Measurements from ENCODE around the gene KCNE4.

KCNE4 gene

GRCh38 chr2:223041527-223042109 lies 10.4 kb upstream of the KCNE4 start:
- DNase-seq: peak; percentile 71

- DNase-seq: no peak
These were observed 9.7 kb upstream of the KCNE4 start for GRCh38 chr2:223042284-223042683.

DNA sequence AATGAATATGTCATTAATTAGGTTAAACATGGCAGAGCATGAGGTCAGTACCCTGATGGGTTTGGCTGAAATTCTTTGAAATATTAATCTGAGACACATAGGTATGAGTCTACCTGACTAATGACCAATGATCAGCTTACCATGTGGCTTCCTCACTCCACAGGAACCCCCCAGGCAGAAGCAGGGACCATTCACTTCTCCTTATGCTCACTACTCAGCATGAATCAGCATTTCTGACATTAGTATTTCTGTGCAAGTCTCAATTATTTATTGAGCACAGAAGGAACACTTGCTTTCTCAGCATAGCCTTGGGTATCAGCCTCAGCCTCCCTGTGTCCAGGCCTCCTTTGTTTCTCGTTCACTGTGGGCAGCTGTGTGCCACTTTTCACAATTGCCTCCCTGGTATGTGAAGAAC lies 9.3 kb upstream of the KCNE4 start:
- peak; percentile 11 for DNase-seq

- peak; percentile 22 for DNase-seq
These were observed 8.6 kb upstream of the KCNE4 start for GRCh38 chr2:223043164-223043941.

DNA sequence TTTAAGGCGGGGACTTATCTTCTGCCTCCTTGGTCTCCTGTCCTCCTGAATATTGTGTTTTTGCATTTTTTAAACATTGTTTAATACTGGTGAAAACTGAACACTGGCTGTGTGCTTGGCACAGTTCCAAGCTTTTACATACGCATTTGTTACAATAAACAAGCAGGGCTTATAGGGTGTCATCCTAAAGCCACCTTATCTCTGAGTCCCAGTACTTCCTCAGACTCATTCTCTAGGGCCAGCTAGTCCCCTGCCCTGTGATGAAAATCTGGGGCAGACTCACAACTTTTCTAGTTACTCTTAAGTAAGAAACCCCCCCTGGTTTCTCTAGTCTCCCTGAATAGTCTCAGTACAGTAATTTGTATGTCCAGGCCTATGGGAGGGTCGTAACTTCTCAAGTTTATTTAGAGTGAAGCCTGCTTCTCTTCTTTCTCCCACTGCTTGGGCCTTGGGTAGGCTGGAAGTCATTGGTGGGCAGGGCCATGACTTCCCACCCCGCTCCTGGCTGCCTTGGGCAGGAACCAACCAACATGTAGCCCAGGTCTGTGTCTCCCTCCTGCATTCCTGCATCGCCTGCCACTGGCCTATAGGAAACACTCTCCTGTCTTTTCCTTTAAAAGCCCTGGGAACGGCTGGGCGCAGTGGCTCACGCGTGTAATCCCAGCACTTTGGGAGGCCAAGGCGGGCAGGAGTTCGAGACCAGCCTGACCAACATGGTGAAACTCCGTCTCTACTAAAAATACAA lies 7.7 kb upstream of the KCNE4 start:
- DNase-seq: no peak

- no peak for DNase-seq
These were observed 6.9 kb upstream of the KCNE4 start for GRCh38 chr2:223044916-223045700.

- DNase-seq: no peak
These were observed 5.4 kb upstream of the KCNE4 start for GRCh38 chr2:223046470-223047040.

- DNase-seq: no peak
These were observed 4.7 kb upstream of the KCNE4 start for GRCh38 chr2:223047260-223047761.

GRCh38 chr2:223048519-223048918 lies 3.5 kb upstream of the KCNE4 start:
- no peak for DNase-seq

- DNase-seq: no peak
These were observed 2.6 kb upstream of the KCNE4 start for GRCh38 chr2:223049356-223049755.

GRCh38 chr2:223050188-223050587 lies 1.8 kb upstream of the KCNE4 start:
- no peak for DNase-seq

DNA sequence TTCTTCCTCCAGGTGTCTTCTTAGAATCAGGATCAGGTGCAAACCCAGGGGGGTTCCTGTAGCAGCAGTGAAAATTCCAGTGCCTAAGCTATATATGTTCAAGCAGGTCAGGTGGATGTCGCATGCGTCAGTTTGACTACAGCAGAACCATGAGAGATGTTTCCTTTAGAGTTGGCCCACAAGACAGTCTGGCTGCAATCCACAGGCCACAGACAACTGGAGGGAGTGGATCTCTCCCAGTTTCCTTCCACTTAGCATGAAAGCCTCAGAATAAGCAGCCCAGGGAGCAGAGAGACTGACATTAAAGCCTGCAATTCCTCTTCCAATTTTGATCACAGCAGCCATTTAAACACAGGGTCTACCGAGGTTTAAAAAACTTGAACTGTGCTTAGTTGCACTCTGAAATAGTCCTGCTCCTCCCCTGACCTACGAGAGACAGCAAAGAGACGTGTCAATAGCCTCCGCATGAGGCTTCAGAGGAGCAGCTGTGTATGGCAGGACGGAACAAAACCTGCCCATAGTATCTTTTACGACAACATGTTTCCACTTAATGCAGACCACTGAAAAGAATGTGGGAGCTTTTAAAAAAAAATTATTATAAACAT lies 988 bp upstream of the KCNE4 start:
- DNase-seq: no peak

DNA sequence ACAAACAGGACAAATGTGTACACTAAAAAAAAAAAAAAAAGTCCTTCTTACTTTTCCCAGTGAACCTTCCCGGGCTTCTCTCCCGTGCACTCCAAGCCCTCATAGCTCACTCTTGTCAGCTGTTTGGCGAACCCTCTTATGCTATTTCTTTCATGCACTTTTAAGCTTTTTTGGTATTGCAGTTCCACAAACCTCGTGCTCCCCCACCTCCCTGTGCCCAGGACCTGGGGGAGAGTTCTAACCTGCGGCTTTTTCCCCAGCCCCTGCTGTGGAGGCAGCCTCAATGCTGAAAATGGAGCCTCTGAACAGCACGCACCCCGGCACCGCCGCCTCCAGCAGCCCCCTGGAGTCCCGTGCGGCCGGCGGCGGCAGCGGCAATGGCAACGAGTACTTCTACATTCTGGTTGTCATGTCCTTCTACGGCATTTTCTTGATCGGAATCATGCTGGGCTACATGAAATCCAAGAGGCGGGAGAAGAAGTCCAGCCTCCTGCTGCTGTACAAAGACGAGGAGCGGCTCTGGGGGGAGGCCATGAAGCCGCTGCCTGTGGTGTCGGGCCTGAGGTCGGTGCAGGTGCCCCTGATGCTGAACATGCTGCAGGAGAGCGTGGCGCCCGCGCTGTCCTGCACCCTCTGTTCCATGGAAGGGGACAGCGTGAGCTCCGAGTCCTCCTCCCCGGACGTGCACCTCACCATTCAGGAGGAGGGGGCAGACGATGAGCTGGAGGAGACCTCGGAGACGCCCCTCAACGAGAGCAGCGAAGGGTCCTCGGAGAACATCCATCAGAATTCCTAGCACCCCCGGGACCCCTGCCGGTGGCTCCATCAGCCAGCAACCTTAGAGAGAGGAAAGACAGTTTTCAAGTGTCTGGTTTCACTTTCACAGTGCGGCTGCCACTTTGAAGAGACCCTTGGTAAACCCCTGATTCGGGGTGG lies 826 bp downstream of the KCNE4 start:
- no peak for DNase-seq

GRCh38 chr2:223053484-223054192 lies 1.6 kb downstream of the KCNE4 start:
- DNase-seq: no peak

DNA sequence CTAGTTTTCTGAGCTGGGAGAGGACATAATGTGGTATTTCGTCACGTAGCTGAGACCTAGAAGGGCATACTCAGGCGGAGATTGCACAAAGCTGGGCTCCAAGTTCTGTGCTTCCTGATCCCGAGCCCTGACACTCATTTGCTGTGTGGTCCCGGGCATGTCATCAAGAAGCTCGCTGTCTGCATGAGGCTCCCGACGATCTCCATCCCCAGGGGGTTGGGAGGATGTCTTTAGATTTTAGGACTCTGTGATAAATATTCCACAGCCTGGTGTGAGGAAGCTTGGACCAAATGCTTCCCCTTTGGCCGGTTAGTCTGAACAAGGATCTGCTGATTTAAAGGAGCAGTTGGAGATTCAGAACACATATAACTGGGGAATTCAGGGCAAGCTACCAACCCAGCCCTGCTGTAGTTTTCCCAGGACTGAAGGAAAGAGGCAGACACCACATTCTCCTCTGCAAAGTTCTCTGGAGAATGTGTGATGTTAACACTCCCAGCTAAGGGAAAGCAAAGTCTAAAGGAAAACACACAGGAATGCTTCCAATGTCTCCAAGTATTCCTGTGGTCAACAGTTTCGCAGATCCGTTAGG lies 2.3 kb downstream of the KCNE4 start:
- no peak for DNase-seq

DNA sequence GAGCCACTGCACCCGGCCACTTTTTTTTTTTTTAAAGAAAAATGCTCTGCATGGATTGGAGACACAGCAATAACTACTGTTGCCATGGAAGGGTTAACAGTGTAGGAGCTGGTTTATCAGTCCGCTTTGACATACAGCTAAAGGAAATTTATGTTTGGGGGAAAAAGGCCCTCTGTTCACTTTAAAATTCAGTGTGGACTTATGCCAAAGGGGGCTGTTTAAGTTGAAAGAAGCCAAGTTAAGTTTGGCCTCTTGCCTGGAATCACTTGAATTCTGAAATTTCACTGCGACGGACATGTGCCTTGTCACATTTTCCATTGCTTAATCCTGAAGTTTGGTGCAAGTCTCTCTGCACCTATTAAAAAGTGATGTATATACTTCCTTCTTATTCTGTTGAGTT lies 3.1 kb downstream of the KCNE4 start:
- no peak for DNase-seq

GRCh38 chr2:223055836-223056235 lies 3.8 kb downstream of the KCNE4 start:
- DNase-seq: no peak

GRCh38 chr2:223056701-223057418 lies 4.9 kb downstream of the KCNE4 start:
- no peak for DNase-seq

GRCh38 chr2:223057569-223057968 lies 5.6 kb downstream of the KCNE4 start:
- no peak for DNase-seq

Measured in suppressor macrophage treated with lipopolysaccharide for 4 hours (primary cell).